Kidney epithelial cell (primary cell): Measurements from ENCODE around the gene CDH8. TPM values are rescaled to one million over a fixed set of nuclear protein-coding genes. Genes with fewer than 3 reads are reported as not detected.

ENCODE experiments used
- DNase-seq: peaks from one replicate; pipeline ENCODE4 v3.0.0-alpha.2; 2010; ENCODE audit warnings: low read depth
- H3K27me3 ChIP-seq: 2 replicates; pipeline ENCODE4 v1.6.0; 2011; ENCODE audit warnings: low read length; ENCODE audit not compliant: control insufficient read depth, insufficient read depth
- H3K36me3 ChIP-seq: 2 replicates; pipeline ENCODE4 v1.5.1; 2011; ENCODE audit warnings: low read length; ENCODE audit not compliant: control insufficient read depth, insufficient read depth
- H3K4me3 ChIP-seq: 2 replicates; pipeline ENCODE4 v1.5.1; 2011; ENCODE audit warnings: low read depth, mild to moderate bottlenecking, control low read depth, low read length
- total RNA-seq: library from RNA; depleted of rRNA; stranded (reverse); fragments of >200 nt; gene quantifications from 2 replicates; pipeline ENCODE4 v1.2.3, GENCODE V29; 2015
- TF ChIP-seq, protein P1 (sequence below): IDR thresholded peaks from 2 replicates; pipeline ENCODE4 v1.5.1; 2011; ENCODE audit warnings: mild to moderate bottlenecking, moderate library complexity, low read length, control low read depth, inconsistent platforms; ENCODE audit not compliant: insufficient read depth, poor library complexity, severe bottlenecking

Gene CDH8
- total RNA-seq, 1 donor from 2014 or later = 0.92 TPM

DNA sequence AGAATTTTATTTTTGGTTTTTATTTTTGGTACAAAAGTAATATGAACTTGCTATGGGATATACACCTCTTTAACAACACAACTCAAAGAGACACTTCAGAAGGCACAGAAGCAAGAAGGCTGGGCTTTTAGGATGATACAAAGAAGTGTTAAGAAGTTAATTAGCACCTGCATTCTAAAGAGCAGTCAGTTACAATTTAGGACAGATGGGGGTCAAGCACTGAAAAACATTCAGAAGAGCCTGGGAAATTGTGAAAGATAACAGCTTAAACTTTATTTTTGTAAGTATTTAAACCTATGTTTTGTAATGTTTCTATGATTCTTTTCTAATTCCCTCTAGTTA is 163.5 kb downstream of the CDH8 start:
- Histone ChIP-seq H3K36me3 (no peaks in the 10 kb centered on the region), H3K27me3 (no peaks in the 10 kb centered on the region), H3K4me3 (no peak overlapping the region)
- TF ChIP-seq, protein P1, sequence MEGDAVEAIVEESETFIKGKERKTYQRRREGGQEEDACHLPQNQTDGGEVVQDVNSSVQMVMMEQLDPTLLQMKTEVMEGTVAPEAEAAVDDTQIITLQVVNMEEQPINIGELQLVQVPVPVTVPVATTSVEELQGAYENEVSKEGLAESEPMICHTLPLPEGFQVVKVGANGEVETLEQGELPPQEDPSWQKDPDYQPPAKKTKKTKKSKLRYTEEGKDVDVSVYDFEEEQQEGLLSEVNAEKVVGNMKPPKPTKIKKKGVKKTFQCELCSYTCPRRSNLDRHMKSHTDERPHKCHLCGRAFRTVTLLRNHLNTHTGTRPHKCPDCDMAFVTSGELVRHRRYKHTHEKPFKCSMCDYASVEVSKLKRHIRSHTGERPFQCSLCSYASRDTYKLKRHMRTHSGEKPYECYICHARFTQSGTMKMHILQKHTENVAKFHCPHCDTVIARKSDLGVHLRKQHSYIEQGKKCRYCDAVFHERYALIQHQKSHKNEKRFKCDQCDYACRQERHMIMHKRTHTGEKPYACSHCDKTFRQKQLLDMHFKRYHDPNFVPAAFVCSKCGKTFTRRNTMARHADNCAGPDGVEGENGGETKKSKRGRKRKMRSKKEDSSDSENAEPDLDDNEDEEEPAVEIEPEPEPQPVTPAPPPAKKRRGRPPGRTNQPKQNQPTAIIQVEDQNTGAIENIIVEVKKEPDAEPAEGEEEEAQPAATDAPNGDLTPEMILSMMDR = no peak
- DNase-seq = no peak

GRCh38 chr16:61871837-61872777 is 164.1 kb downstream of the CDH8 start:
- no peak overlapping the region for H3K4me3 ChIP-seq
- no peak for DNase-seq
- H3K36me3 ChIP-seq = no peaks in the 10 kb centered on the region
- TF ChIP-seq, protein P1 = no peak
- no peaks in the 10 kb centered on the region for H3K27me3 ChIP-seq

GRCh38 chr16:61862221-61863155 is 173.8 kb downstream of the CDH8 start:
- no peak for DNase-seq
- no peak overlapping the region for H3K4me3 ChIP-seq
- TF ChIP-seq, protein P1 = no peak
- H3K36me3 ChIP-seq = no peaks in the 10 kb centered on the region
- no peaks in the 10 kb centered on the region for H3K27me3 ChIP-seq

DNA sequence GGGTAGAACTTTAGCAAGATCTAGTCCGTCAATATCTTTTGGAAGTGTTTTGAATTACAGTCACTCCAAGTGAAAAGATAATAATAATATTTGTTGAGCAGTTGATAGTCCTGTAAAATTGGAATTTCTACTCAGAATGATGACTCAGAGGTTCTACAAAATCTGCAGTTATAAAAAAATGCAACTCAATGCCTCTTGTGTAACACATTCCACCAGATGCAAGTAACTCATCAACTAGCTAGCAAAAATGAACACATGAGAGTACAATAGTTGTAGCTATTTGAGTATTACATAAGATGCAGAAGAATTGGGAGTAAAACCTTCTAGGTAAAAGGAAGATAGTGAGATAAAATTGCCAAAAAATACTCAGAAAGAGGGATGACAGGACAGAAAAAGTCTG is 177.2 kb downstream of the CDH8 start:
- TF ChIP-seq, protein P1 = no peak
- H3K4me3 ChIP-seq = no peak overlapping the region
- peak; percentile 21 for DNase-seq
- no peaks in the 10 kb centered on the region for H3K36me3 ChIP-seq
- no peaks in the 10 kb centered on the region for H3K27me3 ChIP-seq

GRCh38 chr16:61842666-61843065 is 193.6 kb downstream of the CDH8 start:
- DNase-seq = no peak
- TF ChIP-seq, protein P1 = no peak
- H3K4me3 ChIP-seq = no peak overlapping the region
- H3K27me3 ChIP-seq = no peaks in the 10 kb centered on the region
- H3K36me3 ChIP-seq = no peaks in the 10 kb centered on the region
